Cerebellar cortex (tissue), 1 donor: ENCODE data around the gene LRRTM3.

Experiments used
- DNase-seq: peaks from one replicate; pipeline ENCODE4 v3.0.0-alpha.2; 2015; ENCODE audit warnings: low spot score

Gene LRRTM3

DNA sequence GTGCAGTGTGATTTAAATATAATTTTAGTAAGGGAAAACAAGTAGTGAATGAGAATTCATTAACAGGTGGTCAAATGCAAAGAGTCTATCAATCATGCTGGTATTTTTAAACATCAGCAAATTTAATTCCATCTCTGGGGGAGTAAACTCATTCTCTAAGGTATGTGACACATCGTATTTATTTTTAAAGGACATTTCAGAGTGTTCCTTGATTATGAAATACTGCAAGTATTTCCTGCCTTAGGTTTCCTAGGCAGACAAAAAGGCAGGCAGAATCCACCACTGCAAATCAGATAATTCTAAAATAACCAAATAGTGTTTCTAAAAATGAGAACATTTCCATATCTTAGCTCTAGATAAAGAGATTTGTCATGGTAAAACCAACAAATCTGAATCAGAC, 193.8 kb downstream of the LRRTM3 start:
- no peak for DNase-seq

DNA sequence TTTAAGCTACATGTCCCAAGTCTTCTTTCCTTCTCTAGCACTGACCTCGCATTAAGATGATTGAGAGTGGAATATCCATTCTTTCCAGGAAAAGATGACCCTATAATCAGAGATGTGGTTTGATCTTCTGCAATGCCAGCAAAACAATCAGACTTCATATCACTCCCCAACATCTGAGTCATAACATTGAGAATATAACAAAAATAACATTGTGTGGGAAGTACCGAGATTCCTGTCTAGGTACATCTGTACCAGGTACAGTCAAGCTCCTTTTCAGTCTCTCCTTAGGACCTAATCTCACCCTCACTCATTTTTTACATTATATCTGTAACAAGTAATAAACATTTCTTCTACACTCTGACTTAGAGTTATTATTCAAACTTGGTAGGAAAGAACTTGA, 201.6 kb downstream of the LRRTM3 start:
- DNase-seq: no peak

DNA sequence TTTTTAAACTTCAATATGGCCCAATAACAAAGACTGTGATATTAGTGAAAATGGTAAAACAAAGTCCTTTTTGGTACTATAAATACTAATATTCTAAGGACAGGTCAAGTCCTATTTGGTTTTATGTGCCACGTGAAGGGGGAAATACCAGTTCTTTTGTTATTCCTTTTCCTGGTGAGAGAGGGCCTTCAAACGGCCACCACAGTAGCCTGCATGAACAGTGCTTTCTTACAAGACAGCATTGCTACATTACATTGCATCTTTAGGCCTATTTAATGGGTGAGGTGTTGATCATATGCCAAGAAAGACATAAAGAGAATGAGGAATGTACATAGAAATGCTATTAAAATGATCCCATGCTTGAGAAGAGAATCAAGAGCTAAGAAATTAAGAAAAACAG, 214.8 kb downstream of the LRRTM3 start:
- DNase-seq: no peak

DNA sequence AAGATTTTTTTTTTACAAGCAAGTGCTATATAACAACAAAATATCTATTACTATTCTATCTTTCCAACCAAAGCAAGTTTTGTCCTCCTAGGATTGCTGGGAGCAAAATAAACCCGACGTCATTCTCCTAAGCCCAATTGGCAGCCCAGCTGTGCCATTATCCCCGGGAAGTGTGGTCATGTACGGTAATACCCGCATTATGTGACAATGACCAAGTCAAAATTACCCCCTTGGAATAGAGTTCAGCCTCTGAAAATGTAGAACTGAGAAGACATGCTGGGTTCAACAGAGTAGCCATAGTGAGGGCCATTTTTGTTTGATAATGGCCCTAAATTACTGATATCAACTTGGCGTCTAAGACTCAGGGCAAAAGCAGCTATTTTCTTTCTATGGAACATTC, 215.5 kb downstream of the LRRTM3 start:
- DNase-seq: no peak

DNA sequence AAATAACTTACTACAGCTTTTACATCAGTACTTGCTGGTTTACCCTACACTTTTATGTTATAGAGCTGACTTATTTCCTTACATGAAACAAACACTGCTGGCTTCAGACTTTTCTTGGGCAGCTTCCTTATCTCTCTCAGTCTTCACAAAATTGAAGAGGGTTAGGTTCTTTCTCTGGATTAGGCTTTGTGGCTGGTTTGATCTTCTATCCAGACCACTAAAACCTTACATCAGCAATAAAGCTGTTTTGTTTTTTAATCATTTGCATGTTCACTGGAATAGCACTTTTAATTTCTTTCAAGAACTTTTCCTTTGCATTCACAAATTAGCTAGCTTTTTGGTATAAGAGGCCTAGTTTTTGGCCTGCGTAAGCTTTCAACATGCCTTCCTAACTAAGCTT, 218.7 kb downstream of the LRRTM3 start:
- no peak for DNase-seq
